Mesendoderm (in vitro differentiated cells): ENCODE data around the gene FIBP.
"Not testable (repeated sequence)": the region's sequence is repeated elsewhere in the genome, so short reads cannot be mapped to it uniquely, and the experiment has no call there.

Source experiments
- DNase-seq: peaks from one replicate; pipeline ENCODE4 v3.0.0; 2013
- H2AK5ac ChIP-seq: 2 replicates; pipeline ENCODE4 v1.6.1; 2013; ENCODE audit warnings: low read length, inconsistent platforms
- H2BK120ac ChIP-seq: 2 replicates; pipeline ENCODE4 v1.6.1; 2013; ENCODE audit warnings: low read depth, mild to moderate bottlenecking, low read length, moderate library complexity, mixed read lengths
- H2BK15ac ChIP-seq: replicated peaks from 2 replicates; pipeline ENCODE4 v1.6.1; 2013; ENCODE audit warnings: low read depth, mild to moderate bottlenecking, moderate library complexity
- H2BK5ac ChIP-seq: 2 replicates; pipeline ENCODE4 v1.6.1; 2013; ENCODE audit warnings: low read length, inconsistent platforms
- H3K18ac ChIP-seq: 2 replicates; pipeline ENCODE4 v1.6.1; 2013; ENCODE audit warnings: mild to moderate bottlenecking, low read length, mixed read lengths
- H3K23ac ChIP-seq: one replicate; pipeline ENCODE4 v1.6.1; 2013; ENCODE audit warnings: low read length
- H3K27ac ChIP-seq: 2 replicates; pipeline ENCODE4 v1.5.1; 2013; ENCODE audit warnings: low read depth, mild to moderate bottlenecking, inconsistent platforms, low read length, moderate library complexity
- H3K27me3 ChIP-seq: 2 replicates; pipeline ENCODE4 v1.6.1; 2013; ENCODE audit warnings: low read length, control low read depth, mild to moderate bottlenecking, inconsistent platforms; ENCODE audit not compliant: insufficient read depth, poor library complexity
- H3K36me3 ChIP-seq: 2 replicates; pipeline ENCODE4 v1.6.1; 2013; ENCODE audit warnings: low read length, inconsistent platforms; ENCODE audit not compliant: control insufficient read depth, insufficient read depth
- H3K4ac ChIP-seq: one replicate; pipeline ENCODE4 v1.6.1; 2013; ENCODE audit warnings: low read depth, mild to moderate bottlenecking, low read length, moderate library complexity
- H3K4me1 ChIP-seq: 2 replicates; pipeline ENCODE4 v1.6.1; 2013; ENCODE audit warnings: low read depth, low read length, inconsistent platforms; ENCODE audit not compliant: control insufficient read depth
- H3K4me2 ChIP-seq: 2 replicates; pipeline ENCODE4 v1.6.1; 2013; ENCODE audit warnings: low read length
- H3K4me3 ChIP-seq: 2 replicates; pipeline ENCODE4 v1.5.1; 2013; ENCODE audit warnings: mild to moderate bottlenecking, low read length
- H3K56ac ChIP-seq: one replicate; pipeline ENCODE4 v1.6.1; 2013; ENCODE audit warnings: low read length
- H3K79me1 ChIP-seq: 2 replicates; pipeline ENCODE4 v1.6.1; 2013; ENCODE audit warnings: low read length, inconsistent platforms
- H3K79me2 ChIP-seq: 2 replicates; pipeline ENCODE4 v1.6.1; 2013; ENCODE audit warnings: mild to moderate bottlenecking, low read length; ENCODE audit not compliant: control insufficient read depth, insufficient read depth
- H3K9ac ChIP-seq: 2 replicates; pipeline ENCODE4 v1.6.1; 2013; ENCODE audit warnings: low read length, inconsistent platforms
- H4K5ac ChIP-seq: one replicate; pipeline ENCODE4 v1.6.1; 2013; ENCODE audit warnings: low read length
- H4K8ac ChIP-seq: one replicate; pipeline ENCODE4 v1.6.1; 2013; ENCODE audit warnings: low read depth, mild to moderate bottlenecking, control low read depth, low read length, moderate library complexity
- WGBS: extraction: QIAGEN DNeasy Blood & Tissue Kit; methylation state at CpG from one replicate; pipeline ENCODE4 v1.1.7; 2013; ENCODE audit warnings: low lambda C conversion rate, missing lambda C conversion rate; ENCODE audit not compliant: insufficient coverage; ENCODE audit errors: extremely low coverage; 5-methylcytosine and 5-hydroxymethylcytosine counted together

FIBP gene

DNA sequence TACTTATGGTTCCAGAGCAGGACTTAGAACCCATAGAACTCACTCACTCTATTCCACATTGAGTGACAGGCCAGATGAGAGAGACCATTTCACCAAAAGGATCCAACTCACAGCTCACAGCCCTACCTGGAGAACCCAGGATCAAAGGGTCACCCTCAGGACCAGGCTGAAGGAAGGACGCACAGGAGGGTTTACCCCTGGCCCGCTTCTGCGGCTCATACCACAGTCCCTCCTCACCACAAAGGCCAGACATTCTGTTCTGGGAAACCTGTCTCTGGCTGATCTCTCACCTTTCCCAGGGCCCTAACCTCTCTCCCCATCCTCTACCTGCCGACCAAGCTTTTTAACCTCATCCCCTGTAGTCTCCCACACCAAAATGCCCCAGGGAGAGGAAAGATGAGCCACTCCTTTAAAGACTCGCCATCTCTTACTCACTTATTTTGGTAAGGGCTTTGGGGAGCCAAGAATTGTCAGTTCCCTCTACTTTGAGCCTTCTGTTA is 7.3 kb upstream of the FIBP start:
- H3K56ac ChIP-seq, result no peak overlapping the region
- DNase-seq, result no peak
- H3K4ac ChIP-seq, result no peak overlapping the region
- H3K27ac ChIP-seq, result no peak overlapping the region
- H3K4me2 ChIP-seq, result no peak overlapping the region
- no peaks in the 10 kb centered on the region for H3K4me1 ChIP-seq
- H3K9ac ChIP-seq, result no peak overlapping the region
- H3K79me1 ChIP-seq, result no peaks in the 10 kb centered on the region
- no CpG with 5 or more reads among the region's 5 CpGs for WGBS
- no peak overlapping the region for H2AK5ac ChIP-seq
- H2BK5ac ChIP-seq, result no peak overlapping the region
- H4K5ac ChIP-seq, result no peak overlapping the region
- no peak overlapping the region for H3K23ac ChIP-seq
- H2BK120ac ChIP-seq, result no peak overlapping the region
- peaks cover 7% of the 10 kb centered on the region for H3K27me3 ChIP-seq
- no peaks in the 10 kb centered on the region for H3K36me3 ChIP-seq
- H3K4me3 ChIP-seq, result no peak overlapping the region
- no peak overlapping the region for H3K18ac ChIP-seq
- H4K8ac ChIP-seq, result no peak overlapping the region
- no peaks in the 10 kb centered on the region for H3K79me2 ChIP-seq
- H2BK15ac ChIP-seq, result no peak overlapping the region

DNA sequence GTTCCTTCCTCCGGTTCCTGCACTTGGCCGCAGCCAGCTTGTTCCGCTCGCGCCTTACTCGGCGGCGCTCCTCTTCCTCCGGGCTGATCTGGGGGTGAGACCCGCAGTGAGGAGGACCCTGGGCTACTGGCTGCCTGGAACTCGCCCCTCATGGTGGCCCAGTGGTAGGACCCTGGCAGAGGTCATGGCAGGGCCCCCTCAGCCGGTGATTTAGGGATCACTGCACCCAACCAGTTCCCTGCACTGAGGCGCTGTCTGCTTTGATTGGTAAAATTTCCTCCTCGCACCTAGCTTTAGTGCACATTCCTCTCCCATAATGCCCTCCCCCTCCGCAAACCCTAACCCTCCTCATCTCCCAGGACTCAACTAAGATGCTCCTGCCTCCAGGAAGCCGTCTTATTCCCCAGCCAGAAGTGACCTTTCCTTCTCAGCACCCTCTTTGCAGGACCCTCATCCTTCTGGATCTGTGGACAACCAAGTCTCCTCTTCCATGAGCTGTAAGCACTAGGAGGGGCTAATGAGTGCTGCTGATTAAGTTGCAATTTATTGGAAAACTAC is 5.8 kb upstream of the FIBP start:
- Histone ChIP-seq H3K56ac (peak overlapping the region; percentile 18), H2AK5ac (no peak overlapping the region), H3K27ac (no peak overlapping the region), H3K79me1 (no peaks in the 10 kb centered on the region), H2BK120ac (no peak overlapping the region), H3K36me3 (no peaks in the 10 kb centered on the region), H4K8ac (no peak overlapping the region), H3K4me1 (peaks cover under 1% of the 10 kb centered on the region), H3K27me3 (no peaks in the 10 kb centered on the region), H2BK5ac (no peak overlapping the region), H3K79me2 (no peaks in the 10 kb centered on the region), H4K5ac (no peak overlapping the region), H3K4me3 (no peak overlapping the region), H3K4ac (no peak overlapping the region), H3K9ac (no peak overlapping the region), H3K4me2 (no peak overlapping the region), H2BK15ac (no peak overlapping the region), H3K18ac (no peak overlapping the region), H3K23ac (no peak overlapping the region)
- WGBS, result no CpG with 5 or more reads among the region's 16 CpGs
- no peak for DNase-seq

DNA sequence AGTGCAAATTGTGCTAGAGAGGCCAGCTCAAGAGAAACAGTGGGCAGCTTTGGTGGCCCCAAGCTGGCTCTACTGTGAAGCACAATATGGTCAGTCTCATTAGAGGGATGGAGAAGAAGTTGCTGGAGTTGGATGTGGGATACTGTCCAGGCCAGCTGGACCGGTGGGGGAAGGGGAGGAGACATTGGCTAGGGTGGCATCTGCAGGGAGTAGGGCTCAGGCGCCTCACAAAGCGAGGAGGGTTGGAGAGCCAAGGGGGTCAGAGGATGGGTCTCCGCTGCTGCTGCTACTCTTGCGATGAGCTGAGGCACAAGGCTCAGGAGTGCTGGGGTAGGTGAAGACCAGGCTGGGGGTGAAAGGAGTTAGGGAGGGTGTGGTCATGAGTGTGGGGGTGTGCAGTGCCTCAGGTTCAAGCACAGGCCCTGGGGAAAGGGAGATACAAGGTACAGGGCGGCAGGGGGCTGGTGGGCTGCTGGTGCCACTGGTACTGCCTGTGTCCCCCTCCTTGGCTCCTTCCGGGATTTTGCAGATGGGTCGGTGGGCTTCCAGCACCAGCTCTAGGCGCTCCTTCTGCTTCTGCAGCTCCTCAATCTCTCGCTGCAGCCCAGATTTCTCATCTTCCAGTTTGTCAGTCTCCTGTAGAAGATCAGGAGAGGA is 4.5 kb upstream of the FIBP start:
- Histone ChIP-seq H3K4me2 (no peak overlapping the region), H2BK120ac (no peak overlapping the region), H3K18ac (no peak overlapping the region), H3K23ac (no peak overlapping the region), H3K79me1 (peaks cover under 1% of the 10 kb centered on the region), H3K56ac (peak overlapping the region; percentile 31), H3K27ac (no peak overlapping the region), H3K9ac (no peak overlapping the region), H3K4ac (no peak overlapping the region), H4K5ac (no peak overlapping the region), H2BK5ac (no peak overlapping the region), H3K4me3 (no peak overlapping the region), H3K79me2 (no peaks in the 10 kb centered on the region), H4K8ac (no peak overlapping the region), H2BK15ac (no peak overlapping the region), H3K4me1 (peaks cover 2% of the 10 kb centered on the region), H3K36me3 (no peaks in the 10 kb centered on the region), H2AK5ac (no peak overlapping the region), H3K27me3 (no peaks in the 10 kb centered on the region)
- WGBS, result no CpG with 5 or more reads among the region's 10 CpGs
- DNase-seq, result no peak

DNA sequence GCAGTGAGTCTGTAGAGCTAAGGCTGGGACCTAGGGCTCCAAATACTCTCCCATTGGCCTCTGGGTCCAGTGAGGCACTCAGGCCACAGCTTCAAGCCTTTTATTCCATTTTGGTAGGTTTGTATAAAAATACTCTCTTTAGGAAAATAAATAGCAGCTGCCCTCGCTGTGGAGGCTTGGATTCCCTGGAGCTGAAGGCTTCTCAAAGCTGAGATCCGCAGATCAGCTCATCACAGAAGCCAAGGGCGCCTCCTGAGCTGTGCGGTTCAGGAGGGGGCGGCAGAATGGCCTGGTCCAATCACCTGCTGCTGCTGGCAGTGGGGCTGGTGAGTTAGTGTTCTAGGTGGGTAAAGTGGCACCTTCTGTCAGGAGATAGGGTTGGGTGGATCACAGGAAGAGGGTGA is 3.9 kb upstream of the FIBP start:
- H2BK15ac ChIP-seq, H3K79me2 ChIP-seq, H2BK120ac ChIP-seq, H3K4me3 ChIP-seq, H3K23ac ChIP-seq, H3K4ac ChIP-seq, H3K18ac ChIP-seq, H2BK5ac ChIP-seq, H3K36me3 ChIP-seq, DNase-seq, H3K4me1 ChIP-seq, H3K27me3 ChIP-seq, H4K5ac ChIP-seq, H2AK5ac ChIP-seq, H3K27ac ChIP-seq, H3K79me1 ChIP-seq, H4K8ac ChIP-seq: not testable (repeated sequence)
- no CpG with 5 or more reads among the region's 5 CpGs for WGBS
- peak overlapping the region; percentile 75 for H3K9ac ChIP-seq
- H3K56ac ChIP-seq, result peak overlapping the region; percentile 98
- peak overlapping the region; percentile 54 for H3K4me2 ChIP-seq

DNA sequence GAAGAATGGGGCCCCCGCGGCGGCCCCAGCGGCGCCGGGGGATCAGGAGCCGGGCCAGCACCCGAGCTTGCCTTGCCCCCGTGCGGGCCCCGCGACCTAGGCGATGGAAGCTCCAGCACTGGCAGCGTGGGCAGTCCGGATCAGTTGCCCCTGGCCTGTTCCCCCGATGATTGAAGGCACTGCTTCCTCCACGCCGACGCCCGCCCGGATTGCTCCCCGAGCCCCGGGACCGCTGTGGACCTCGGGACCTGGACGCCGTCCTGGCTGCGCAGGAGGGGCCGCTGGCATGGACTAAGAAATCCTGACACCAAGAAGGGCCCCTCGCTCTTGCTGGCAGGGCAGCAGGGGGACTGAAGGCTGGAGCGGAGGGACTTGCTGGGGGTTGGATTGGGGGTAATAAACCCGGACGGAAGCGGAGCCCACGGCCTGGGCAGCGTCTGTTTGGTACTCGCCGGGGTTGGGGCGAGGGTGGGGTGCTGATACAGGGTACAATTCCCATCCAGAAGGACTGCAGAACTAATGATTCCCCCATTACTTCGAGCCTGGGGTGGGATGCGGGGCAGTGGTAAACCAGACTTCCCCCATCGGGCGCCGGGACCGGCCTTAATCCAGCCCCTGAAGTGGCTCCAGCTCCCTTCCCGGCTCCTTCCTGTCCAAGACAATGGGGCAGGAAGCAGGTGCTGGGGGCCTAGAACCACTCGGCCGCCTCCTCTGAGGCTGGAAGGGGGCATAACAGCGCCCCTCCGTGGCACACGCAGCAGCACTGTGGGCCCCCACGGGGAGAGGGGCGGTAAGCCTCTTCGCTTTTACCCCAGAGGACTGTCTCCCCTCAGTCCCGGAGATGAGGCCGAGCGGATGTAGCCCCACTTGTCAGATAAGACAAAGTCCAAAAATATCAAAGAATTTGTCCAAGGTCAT is 3.2 kb upstream of the FIBP start:
- Histone ChIP-seq H4K8ac (no peak overlapping the region), H4K5ac (no peak overlapping the region), H3K36me3 (no peaks in the 10 kb centered on the region), H3K18ac (peak overlapping the region; percentile 82), H3K4me2 (peak overlapping the region; percentile 54), H3K4me1 (peaks cover 6% of the 10 kb centered on the region), H2AK5ac (no peak overlapping the region), H2BK120ac (no peak overlapping the region), H3K56ac (peak overlapping the region; percentile 98), H3K79me1 (peaks cover 8% of the 10 kb centered on the region), H3K23ac (peak overlapping the region; percentile 45), H3K4ac (peak overlapping the region; percentile 38), H2BK15ac (no peak overlapping the region), H3K4me3 (peak overlapping the region; percentile 44), H3K27me3 (no peaks in the 10 kb centered on the region), H3K9ac (peak overlapping the region; percentile 75), H3K79me2 (peaks cover 3% of the 10 kb centered on the region), H3K27ac (no peak overlapping the region), H2BK5ac (no peak overlapping the region)
- peak; percentile 73 for DNase-seq
- no CpG with 5 or more reads among the region's 57 CpGs for WGBS
